Measurements from ENCODE around the gene SPTBN1.

SPTBN1 gene

DNA sequence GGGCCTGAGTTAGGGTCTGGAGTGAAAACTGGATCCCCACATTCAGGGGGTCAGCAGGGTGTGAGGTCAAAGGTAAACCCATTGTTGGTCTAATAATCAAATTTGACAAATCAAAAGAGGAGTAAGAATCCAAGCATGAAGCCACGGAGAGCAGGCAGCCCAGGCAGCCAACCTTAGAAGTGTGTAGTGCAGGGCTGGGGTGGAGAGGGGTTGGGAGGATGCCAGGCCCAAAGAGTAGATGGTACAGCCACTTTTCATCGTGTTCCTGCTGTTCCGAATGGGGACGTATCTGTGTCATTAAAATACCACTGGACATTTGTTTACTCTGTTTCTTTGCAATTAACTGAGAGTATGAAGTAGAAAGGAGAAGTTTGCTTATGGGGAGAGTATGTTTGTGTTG lies 16.5 kb upstream of the SPTBN1 start:
- no peaks in the 10 kb centered on the region for H3K27me3 ChIP-seq (ENCODE audit: insufficient read depth, low read length, poor library complexity, severe bottlenecking)
- no peaks in the 10 kb centered on the region for H4K20me1 ChIP-seq (ENCODE audit: insufficient read depth, low read length, poor library complexity, severe bottlenecking)
- no peak overlapping the region for H3K4me3 ChIP-seq (ENCODE audit: low read length, poor library complexity, severe bottlenecking)
- H3K4me2 ChIP-seq (ENCODE audit: low read depth, low read length, poor library complexity, severe bottlenecking) = no peak overlapping the region
- H3K9me2 ChIP-seq (replicated peaks; ENCODE audit: low read depth, low read length) = no peaks in the 10 kb centered on the region
- no peaks in the 10 kb centered on the region for H3K4me1 ChIP-seq (ENCODE audit: insufficient read depth, low read length, poor library complexity, severe bottlenecking)
- no peaks in the 10 kb centered on the region for H3K79me2 ChIP-seq (ENCODE audit: insufficient read depth, low read length)
- H3F3A ChIP-seq (ENCODE audit: low read depth) = no peaks in the 10 kb centered on the region
- H3K9ac ChIP-seq (ENCODE audit: low read depth, low read length, poor library complexity, severe bottlenecking) = no peak overlapping the region
- no peak for TF ChIP-seq EZH2phosphoT487 (IDR thresholded peaks at IDR 0.05; ENCODE audit: borderline replicate concordance)
- TF ChIP-seq, protein P1, sequence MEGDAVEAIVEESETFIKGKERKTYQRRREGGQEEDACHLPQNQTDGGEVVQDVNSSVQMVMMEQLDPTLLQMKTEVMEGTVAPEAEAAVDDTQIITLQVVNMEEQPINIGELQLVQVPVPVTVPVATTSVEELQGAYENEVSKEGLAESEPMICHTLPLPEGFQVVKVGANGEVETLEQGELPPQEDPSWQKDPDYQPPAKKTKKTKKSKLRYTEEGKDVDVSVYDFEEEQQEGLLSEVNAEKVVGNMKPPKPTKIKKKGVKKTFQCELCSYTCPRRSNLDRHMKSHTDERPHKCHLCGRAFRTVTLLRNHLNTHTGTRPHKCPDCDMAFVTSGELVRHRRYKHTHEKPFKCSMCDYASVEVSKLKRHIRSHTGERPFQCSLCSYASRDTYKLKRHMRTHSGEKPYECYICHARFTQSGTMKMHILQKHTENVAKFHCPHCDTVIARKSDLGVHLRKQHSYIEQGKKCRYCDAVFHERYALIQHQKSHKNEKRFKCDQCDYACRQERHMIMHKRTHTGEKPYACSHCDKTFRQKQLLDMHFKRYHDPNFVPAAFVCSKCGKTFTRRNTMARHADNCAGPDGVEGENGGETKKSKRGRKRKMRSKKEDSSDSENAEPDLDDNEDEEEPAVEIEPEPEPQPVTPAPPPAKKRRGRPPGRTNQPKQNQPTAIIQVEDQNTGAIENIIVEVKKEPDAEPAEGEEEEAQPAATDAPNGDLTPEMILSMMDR (conservative IDR thresholded peaks at IDR 0.05; ENCODE audit: low read length) = no peak
- H3K9me3 ChIP-seq (ENCODE audit: insufficient read depth, low read depth, low read length) = no peaks in the 10 kb centered on the region
- H3K36me3 ChIP-seq (ENCODE audit: insufficient read depth, low read length) = no peaks in the 10 kb centered on the region
- no peak overlapping the region for H2AFZ ChIP-seq (ENCODE audit: low read length)

DNA sequence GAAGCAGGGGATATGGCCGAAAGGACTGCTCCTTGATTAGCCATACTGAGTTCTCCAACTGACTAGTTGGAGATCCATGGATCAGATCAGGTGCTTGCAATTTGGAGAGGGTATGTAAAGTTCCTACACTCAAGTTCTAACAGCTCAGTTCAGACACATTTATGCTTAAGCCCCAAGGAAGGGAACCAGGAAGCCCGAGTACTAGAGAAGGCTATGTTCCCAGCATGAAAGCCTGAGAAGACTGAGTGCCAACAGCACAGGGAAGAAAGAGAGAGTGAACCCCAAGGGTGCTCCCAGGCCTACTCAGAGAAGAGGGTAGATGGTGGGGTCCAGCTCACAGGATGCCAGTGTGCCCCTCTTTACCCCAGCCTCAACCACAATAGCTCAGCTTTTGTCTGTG lies 16.1 kb upstream of the SPTBN1 start:
- no peak overlapping the region for H2AFZ ChIP-seq (ENCODE audit: low read length)
- no peak overlapping the region for H3K4me3 ChIP-seq (ENCODE audit: low read length, poor library complexity, severe bottlenecking)
- H3F3A ChIP-seq (ENCODE audit: low read depth) = no peaks in the 10 kb centered on the region
- H4K20me1 ChIP-seq (ENCODE audit: insufficient read depth, low read length, poor library complexity, severe bottlenecking) = no peaks in the 10 kb centered on the region
- no peaks in the 10 kb centered on the region for H3K9me2 ChIP-seq (replicated peaks; ENCODE audit: low read depth, low read length)
- no peak for TF ChIP-seq EZH2phosphoT487 (IDR thresholded peaks at IDR 0.05; ENCODE audit: borderline replicate concordance)
- TF ChIP-seq, protein P1 (conservative IDR thresholded peaks at IDR 0.05; ENCODE audit: low read length) = no peak
- H3K27me3 ChIP-seq (ENCODE audit: insufficient read depth, low read length, poor library complexity, severe bottlenecking) = no peaks in the 10 kb centered on the region
- H3K4me1 ChIP-seq (ENCODE audit: insufficient read depth, low read length, poor library complexity, severe bottlenecking) = no peaks in the 10 kb centered on the region
- H3K4me2 ChIP-seq (ENCODE audit: low read depth, low read length, poor library complexity, severe bottlenecking) = no peak overlapping the region
- no peak overlapping the region for H3K9ac ChIP-seq (ENCODE audit: low read depth, low read length, poor library complexity, severe bottlenecking)
- no peaks in the 10 kb centered on the region for H3K79me2 ChIP-seq (ENCODE audit: insufficient read depth, low read length)
- H3K36me3 ChIP-seq (ENCODE audit: insufficient read depth, low read length) = no peaks in the 10 kb centered on the region
- H3K9me3 ChIP-seq (ENCODE audit: insufficient read depth, low read depth, low read length) = no peaks in the 10 kb centered on the region

DNA sequence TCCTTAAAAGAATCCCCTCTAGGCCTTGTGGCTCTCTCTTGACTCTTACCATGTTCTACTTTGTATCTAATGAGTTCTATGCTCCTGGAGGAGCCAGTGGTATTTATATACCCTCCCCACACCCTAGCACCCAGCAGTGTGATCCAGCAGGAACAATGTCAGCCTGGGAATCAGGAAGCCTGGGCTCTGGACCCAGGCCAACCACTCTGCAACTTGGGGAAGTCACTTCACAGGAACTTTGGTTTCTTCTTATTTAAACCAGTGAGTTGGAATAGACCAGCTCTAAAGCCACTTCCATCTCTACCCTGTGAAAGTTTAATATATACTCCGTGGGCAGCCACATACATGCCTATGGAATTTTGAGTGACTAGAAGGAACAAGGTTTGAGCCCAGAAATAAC lies 11.6 kb upstream of the SPTBN1 start:
- Histone ChIP-seq H3K27me3 (ENCODE audit: insufficient read depth, low read length, poor library complexity, severe bottlenecking) (no peaks in the 10 kb centered on the region), H3K4me3 (ENCODE audit: low read length, poor library complexity, severe bottlenecking) (no peak overlapping the region), H3K4me1 (ENCODE audit: insufficient read depth, low read length, poor library complexity, severe bottlenecking) (no peaks in the 10 kb centered on the region), H3K79me2 (ENCODE audit: insufficient read depth, low read length) (no peaks in the 10 kb centered on the region), H3K4me2 (ENCODE audit: low read depth, low read length, poor library complexity, severe bottlenecking) (no peak overlapping the region), H4K20me1 (ENCODE audit: insufficient read depth, low read length, poor library complexity, severe bottlenecking) (no peaks in the 10 kb centered on the region), H3K9ac (ENCODE audit: low read depth, low read length, poor library complexity, severe bottlenecking) (no peak overlapping the region), H3K36me3 (ENCODE audit: insufficient read depth, low read length) (no peaks in the 10 kb centered on the region), H3K9me3 (ENCODE audit: insufficient read depth, low read depth, low read length) (no peaks in the 10 kb centered on the region), H3F3A (ENCODE audit: low read depth) (no peaks in the 10 kb centered on the region), H3K9me2 (replicated peaks; ENCODE audit: low read depth, low read length) (no peaks in the 10 kb centered on the region), H2AFZ (ENCODE audit: low read length) (no peak overlapping the region)
- TF ChIP-seq, protein P1 (conservative IDR thresholded peaks at IDR 0.05; ENCODE audit: low read length) = no peak
- TF ChIP-seq EZH2phosphoT487 (IDR thresholded peaks at IDR 0.05; ENCODE audit: borderline replicate concordance) = no peak
